COLO668 (cell line): ENCODE results near the gene HYLS1.
A peak's percentile ranks its signal among the peaks of the same experiment; 100 is the strongest.

Experiments
- DNase-seq: peaks from one replicate; lab custom pipeline; 2025; ENCODE audit not compliant: unreplicated experiment; lab: John Stamatoyannopoulos, UW

HYLS1 gene

GRCh38 chr11:125932301-125932700, 44.8 kb downstream of the HYLS1 start:
- DNase-seq, result no peak

GRCh38 chr11:125933030-125933813, 45.8 kb downstream of the HYLS1 start:
- DNase-seq, result no peak

GRCh38 chr11:125934473-125934872, 47.0 kb downstream of the HYLS1 start:
- DNase-seq, result no peak

GRCh38 chr11:125935056-125935455, 47.6 kb downstream of the HYLS1 start:
- no peak for DNase-seq

GRCh38 chr11:125935618-125936199, 48.2 kb downstream of the HYLS1 start:
- no peak for DNase-seq

GRCh38 chr11:125938418-125938817, 51.0 kb downstream of the HYLS1 start:
- DNase-seq, result no peak

- no peak for DNase-seq
Measured at GRCh38 chr11:125939081-125939521, 51.6 kb downstream of the HYLS1 start.

- no peak for DNase-seq
Measured at GRCh38 chr11:125940145-125940544, 52.7 kb downstream of the HYLS1 start.

- no peak for DNase-seq
Measured at GRCh38 chr11:125941267-125941618, 53.8 kb downstream of the HYLS1 start.

- DNase-seq, result peak; percentile 88
Measured at GRCh38 chr11:125941619-125942611, 54.4 kb downstream of the HYLS1 start.

- no peak for DNase-seq
Measured at GRCh38 chr11:125942771-125943428, 55.4 kb downstream of the HYLS1 start.

- no peak for DNase-seq
Measured at GRCh38 chr11:125943661-125944349, 56.3 kb downstream of the HYLS1 start.

GRCh38 chr11:125944350-125945010, 57.0 kb downstream of the HYLS1 start:
- DNase-seq, result no peak

GRCh38 chr11:125945011-125945796, 57.7 kb downstream of the HYLS1 start:
- DNase-seq, result no peak

- DNase-seq, result peak; percentile 29
Measured at GRCh38 chr11:125945797-125946520, 58.5 kb downstream of the HYLS1 start, which contains the start of gene VSIG10L2. Gene VSIG10L2 (plus strand): TSS chr11:125946044. CDS start chr11:125946056, 12 bp downstream.

GRCh38 chr11:125946712-125947418, 59.4 kb downstream of the HYLS1 start:
- no peak for DNase-seq

GRCh38 chr11:125947419-125948277, 60.2 kb downstream of the HYLS1 start:
- no peak for DNase-seq
